GM13977 (cell line): ENCODE data around the gene COL2A1.

ENCODE experiments used
- DNase-seq: peaks from one replicate; pipeline ENCODE4 v3.0.0; 2012; ENCODE audit warnings: low spot score
- CTCF ChIP-seq: IDR thresholded peaks from 2 replicates; pipeline ENCODE4 v1.5.1; 2012; ENCODE audit warnings: mild to moderate bottlenecking, control low read depth; ENCODE audit not compliant: insufficient read depth; ENCODE audit errors: extremely low read depth, missing control alignments
- in situ Hi-C: fragments of 300-500 bp; cut with MboI; formaldehyde crosslinking; loops from one replicate; pipeline ENCODE4 v1.12.0; 2022; ENCODE audit warnings: low sequenced_read_pairs, low pct_unique_long_range_greater_than_20kb, mixed read lengths, inconsistent platforms; ENCODE audit not compliant: unreplicated experiment

COL2A1 gene

GRCh38 chr12:47984331-47984801 lies 19.9 kb downstream of the COL2A1 start:
- DNase-seq: no peak
- TF ChIP-seq CTCF: no peak
- in situ Hi-C loops: no loop called here

DNA sequence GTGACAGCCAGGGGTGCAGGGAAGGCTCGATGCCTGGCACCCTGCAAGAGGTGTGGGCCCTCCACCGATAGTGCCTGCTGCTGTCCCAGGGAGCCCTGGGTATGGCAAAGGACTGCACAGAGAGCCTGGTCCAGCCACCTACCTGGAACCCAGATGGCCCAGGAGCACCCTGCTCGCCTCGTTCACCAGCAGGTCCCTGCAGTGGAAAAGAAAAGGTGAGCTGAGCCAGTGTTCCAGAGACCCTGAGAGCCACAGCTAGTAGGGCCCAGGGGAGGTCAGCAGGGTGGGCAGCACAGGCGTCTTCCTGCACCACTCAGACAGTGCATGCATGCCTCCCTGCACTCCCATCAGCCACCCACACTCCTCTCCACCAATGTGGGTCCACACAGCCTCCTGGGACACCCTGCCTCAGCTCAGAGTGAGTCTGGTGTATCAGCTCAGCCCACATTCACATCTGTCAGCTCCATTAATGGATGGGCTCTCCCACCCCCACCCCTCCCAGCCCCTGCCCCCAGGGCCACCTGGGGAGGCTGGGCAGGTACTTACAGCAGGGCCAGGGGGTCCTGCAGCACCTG lies 20.6 kb downstream of the COL2A1 start:
- in situ Hi-C loops: no loop called here
- no peak for TF ChIP-seq CTCF
- no peak for DNase-seq

DNA sequence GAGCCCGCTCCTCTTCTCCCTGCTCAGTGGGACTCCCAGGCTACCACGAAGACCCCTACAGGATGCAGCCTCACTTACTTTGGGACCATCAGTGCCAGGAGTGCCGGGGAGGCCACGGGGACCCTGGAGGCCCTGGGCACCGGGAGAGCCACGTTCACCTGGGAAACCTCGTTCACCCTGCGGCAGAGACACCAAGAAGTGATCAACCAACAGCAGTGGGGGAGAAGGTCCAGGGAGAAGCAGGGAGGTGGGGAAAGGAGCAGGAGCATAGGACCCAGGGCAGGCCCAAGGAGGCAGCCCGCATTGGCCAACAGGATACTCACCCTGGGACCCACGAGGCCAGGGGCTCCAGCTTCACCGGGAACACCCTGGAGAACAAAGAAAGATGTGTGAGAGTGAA lies 21.5 kb downstream of the COL2A1 start:
- no peak for TF ChIP-seq CTCF
- in situ Hi-C loops: no loop called here
- no peak for DNase-seq

DNA sequence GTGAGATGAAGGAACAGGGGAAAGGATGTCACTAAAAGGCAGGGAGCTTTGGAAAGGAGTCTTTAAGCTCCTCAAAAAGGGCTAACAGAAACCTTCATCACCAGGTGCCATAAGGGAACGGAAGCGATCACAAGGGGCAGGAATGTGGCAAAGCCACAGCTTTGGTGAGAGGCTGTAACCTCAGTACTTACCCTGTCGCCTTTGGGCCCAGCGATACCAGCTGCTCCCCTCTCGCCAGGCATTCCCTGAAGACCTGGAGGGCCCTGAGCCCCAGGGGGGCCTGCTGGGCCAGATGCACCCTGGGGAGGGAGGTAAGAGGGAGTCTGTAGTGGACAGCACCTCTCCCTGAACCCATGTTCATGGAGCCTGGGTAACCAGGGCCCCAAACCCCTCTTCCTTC lies 22.0 kb downstream of the COL2A1 start:
- no peak for DNase-seq
- no peak for TF ChIP-seq CTCF
- in situ Hi-C loops: no loop called here

GRCh38 chr12:47981496-47982260 lies 22.6 kb downstream of the COL2A1 start:
- TF ChIP-seq CTCF: no peak
- no peak for DNase-seq
- in situ Hi-C loops: no loop called here

DNA sequence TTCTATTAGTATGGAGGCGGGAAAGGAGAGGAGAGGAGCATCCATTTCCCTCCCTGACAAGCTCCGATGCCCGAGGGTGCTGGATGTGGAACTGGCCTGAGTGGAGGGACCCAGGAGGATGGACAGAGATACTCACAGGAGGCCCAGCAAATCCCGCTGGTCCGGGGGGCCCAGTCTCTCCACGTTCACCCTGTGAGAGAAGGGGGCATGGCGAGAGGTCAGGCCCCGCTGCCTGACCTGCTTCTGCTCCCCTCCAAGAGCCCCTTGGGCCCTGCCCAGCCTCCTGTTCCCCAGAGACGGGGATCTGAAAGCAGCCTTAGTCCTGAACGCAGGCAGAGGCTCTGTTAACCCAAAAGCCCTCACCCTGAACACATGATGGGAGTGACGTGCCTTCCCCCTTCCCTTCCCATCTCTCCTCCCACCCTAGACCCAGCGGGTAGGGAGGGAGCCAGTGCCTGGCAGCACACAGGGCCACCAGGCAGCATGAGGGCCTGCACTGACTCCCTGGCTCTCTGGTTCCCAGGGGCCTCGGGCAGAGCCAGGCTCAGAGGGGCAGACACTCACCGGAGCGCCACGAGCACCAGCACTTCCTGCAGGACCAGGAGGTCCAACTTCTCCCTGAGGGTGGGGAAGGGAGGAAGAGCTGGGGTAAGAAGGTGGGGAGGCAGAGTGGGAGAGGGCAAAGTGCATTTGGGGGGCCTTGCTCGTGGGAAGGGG lies 23.3 kb downstream of the COL2A1 start:
- DNase-seq: no peak
- TF ChIP-seq CTCF: no peak
- in situ Hi-C loops: no loop called here
